GM19023 (cell line): ENCODE measurements around the gene SLC12A9.

Experiments used
- ATAC-seq: cut with Tn5 transposase; IDR thresholded peaks from one replicate; pipeline ENCODE4 v1.9.1; 2021; ENCODE audit warnings: mild to moderate bottlenecking, moderate library complexity; ENCODE audit not compliant: unreplicated experiment

Gene SLC12A9

DNA sequence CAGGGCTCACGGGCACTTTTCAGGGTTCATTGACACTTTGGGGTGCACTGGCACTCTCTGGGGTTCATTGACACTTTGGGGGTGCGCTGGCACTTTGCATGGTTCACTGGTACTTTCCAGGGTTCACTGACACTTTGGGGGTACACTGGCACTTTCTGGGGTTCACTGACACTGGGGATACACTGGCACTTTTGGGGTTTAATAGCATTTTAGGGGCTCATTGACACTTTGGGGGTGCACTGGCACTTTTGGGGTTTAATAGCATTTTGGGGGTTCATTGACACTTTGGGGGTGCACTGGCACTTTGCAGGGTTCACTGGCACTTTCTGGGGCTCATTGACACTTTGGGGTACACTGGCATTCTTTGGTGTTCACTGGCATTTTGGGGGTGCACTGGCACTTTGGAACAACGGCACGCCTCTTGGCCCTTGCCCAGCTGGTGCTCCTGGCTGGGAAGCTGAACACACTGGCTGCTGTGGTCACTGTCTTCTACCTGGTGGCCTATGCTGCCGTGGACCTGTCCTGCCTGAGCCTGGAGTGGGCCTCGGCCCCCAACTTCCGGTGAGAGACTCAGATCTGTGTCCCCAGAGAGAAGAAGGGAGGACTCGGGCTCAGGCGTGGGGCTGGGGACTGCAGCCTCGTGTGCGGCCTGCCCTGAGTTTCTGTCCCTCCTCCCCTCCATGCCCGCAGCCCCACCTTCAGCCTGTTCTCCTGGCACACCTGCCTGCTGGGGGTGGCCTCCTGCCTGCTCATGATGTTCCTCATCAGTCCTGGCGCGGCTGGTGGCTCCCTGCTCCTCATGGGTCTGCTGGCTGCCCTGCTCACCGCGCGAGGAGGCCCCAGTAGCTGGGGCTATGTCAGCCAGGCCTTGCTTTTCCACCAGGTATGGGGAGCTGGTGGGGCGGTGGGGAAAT, 8.4 kb downstream of the SLC12A9 start:
- ATAC-seq: no peak

DNA sequence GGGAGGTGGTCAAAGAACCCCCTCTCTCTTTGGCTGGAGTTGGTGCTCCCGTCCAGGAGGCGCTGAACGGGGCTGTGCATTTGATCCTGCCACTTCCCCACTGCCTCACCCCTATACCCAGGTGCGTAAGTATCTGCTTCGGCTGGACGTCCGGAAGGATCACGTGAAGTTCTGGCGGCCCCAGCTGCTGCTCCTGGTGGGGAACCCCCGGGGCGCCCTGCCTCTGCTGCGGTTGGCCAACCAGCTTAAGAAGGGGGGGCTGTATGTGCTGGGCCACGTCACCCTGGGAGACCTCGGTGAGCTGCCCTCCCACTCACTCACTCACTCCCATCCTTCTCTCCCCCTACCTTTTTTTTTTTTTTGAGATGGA, 9.1 kb downstream of the SLC12A9 start:
- ATAC-seq: no peak

DNA sequence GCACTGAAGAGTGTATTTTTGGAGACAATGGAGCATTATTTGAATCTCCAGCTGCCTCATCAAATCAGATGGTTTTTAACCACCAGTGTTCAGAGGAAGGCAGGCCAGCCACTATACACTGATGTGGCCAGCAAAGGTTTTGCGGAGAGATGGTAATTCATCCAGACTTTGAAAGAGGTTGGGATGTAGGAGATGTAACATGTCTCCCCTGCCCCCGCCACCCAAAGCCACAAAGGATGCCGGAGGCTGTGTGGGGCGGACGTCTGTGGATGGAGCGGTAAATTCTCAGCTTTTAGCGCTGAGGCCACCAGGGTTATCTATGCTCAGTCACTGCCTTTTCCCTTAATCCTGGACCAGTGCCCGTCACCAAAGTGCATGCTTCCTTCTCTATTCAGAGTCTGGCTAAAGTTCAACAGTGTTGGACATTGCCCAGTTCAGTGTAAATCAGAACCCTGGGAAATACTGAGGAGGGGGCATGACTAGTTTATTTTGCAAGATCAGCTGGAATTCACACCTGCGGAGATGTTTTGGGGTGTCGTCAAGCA, 11.0 kb downstream of the SLC12A9 start:
- ATAC-seq: no peak

DNA sequence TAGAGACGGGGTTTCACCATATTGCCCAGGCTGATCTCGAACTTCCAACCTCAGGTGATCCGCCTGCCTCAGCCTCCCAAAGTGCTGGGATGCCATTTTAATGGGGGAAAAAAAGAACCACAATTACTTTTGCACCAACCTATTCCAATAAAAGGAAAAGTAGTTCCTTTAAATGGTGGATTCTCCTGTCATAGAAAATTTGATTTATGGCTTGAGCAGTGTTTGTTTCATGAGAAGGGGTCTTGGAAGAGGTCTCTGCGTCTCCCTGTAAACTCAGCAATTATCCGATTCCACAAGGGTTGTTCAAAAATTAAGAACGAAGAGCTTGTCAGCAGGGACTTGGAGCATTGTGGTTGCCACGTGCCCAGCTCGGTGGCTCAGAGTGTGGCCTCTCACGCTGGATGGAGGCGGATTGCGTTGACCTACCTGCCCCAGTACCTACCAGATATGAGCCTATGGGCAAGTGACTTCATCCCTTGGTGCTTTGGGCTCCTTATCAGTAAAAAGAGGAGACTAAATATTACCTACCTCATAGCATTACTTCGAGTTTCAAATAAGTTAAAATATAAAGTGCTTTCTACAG, 11.8 kb downstream of the SLC12A9 start:
- ATAC-seq: no peak

DNA sequence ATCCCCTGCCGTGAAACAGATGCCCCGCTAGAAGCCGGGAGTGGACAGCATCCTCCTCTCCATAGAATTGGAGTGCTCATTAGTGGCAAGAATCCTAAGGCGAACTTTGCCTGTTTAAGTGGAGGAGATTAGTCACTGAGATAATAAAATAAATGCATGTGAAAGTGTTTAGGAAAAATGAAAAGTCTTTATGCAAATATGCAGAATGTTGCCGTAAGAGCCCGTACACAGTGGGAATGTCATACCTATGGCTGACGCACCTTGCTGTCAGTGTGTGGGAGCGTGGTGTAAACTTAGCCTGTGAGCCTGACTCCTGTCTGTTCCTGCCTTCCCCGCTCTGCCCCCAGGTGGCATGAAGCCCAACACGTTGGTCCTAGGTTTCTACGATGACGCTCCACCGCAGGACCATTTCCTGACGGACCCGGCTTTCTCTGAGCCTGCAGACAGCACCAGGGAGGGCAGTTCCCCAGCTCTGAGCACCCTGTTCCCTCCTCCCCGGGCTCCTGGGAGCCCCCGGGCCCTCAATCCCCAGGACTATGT, 12.9 kb downstream of the SLC12A9 start:
- no peak for ATAC-seq

DNA sequence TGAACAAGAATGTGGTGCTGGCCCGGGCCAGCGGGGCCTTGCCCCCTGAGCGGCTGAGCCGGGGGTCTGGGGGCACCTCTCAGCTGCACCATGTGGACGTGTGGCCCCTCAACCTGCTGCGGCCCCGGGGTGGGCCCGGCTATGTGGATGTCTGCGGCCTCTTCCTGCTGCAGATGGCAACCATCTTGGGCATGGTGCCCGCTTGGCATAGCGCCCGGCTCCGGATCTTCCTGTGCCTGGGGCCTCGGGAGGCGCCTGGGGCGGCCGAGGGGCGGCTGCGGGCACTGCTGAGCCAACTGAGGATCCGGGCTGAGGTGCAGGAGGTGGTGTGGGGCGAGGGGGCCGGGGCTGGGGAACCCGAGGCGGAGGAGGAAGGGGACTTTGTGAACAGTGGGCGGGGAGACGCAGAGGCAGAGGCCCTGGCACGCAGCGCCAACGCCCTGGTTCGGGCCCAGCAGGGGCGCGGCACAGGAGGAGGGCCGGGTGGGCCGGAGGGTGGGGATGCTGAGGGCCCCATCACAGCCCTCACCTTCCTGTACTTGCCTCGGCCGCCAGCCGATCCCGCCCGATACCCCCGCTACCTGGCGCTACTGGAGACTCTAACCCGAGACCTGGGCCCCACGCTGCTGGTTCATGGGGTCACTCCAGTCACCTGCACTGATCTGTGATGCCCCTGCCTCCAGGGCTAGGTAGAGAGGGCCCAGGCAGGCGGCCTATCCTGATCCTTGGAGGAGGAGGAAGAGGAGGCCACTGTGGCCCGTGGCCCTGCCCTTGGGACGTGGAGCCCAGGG, 13.6 kb downstream of the SLC12A9 start:
- ATAC-seq: no peak

DNA sequence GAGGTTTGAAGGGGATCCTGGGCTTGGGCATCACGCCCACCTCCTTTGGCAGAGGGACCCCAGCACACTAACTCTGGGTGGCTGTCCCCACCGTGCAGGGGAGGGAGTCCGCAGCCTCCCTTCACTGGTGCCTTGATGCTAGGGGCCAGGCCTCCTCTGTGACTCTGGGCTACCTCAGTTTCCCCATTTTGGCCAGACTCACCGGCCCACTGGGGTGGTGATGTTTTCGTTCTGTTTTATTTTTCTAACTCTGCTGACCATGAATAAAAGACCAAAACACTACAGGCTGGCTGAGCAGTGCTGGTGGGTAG, 14.2 kb downstream of the SLC12A9 start:
- no peak for ATAC-seq

DNA sequence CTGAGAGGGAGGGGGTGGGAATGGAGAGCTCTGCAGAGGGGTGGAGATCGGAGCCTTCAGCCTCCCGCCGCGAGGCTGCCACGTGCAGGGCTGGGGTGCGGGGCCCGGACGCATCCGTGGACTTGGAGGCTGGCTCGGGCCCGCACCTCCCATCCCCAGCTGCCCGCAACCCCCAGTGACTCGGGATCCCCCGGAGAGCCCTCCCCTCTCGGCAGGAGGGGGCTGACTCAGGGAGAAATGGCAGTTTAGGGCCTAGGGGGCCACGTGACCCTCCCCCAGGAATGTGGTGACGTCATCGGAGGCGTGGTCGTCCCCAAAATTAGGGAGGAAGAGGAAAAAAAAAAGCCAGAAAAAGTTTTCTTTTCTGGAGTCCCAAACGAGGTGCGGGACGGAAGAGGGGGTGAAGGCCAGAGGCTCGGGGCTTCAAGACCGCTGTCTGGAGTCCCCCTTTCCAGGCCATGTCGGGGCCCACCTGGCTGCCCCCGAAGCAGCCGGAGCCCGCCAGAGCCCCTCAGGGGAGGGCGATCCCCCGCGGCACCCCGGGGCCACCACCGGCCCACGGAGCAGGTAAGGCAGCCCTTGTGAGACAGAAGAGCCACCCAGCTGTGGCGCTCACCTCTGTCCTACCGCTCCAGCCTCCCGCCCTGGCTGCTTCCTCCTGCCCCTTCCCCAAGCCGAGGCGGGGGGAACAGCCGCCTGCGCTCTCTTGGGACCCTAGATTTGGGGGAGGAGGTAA, 14.7 kb downstream of the SLC12A9 start, which contains the start of gene TRIP6:
Gene TRIP6, plus strand, starts transcription at position 348 of the 736 bp plus-strand sequence. Its CDS starts 111 bp downstream, at position 459.
- peak; percentile 37 for ATAC-seq

DNA sequence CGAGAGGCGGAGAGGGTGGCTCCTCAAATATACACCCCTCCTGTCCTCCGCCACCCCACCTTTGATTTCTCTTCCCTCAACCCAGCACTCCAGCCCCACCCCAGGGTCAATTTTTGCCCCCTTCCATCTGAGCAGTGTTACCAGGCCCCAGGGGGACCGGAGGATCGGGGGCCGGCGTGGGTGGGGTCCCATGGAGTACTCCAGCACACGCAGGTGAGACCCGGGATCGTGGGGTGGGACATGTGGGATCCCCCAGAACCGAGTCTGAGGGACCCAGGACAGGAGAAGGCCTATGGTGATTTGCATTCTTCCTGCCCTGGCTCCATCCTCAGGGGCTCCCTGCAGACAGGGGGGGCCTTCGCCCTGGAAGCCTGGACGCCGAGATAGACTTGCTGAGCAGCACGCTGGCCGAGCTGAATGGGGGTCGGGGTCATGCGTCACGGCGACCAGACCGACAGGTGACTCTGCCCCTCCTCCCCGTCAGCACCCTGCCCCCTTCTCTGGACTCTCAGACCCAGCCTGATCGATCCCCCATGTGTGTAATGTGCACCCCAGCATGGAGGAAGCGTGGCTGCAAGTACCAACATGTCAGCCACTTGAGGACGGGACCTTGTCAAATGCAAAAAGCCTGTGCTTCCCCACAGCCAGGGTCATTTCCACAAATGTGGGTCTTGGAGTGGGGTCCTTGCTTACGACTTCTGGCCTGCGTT, 15.4 kb downstream of the SLC12A9 start:
- peak; percentile 10 for ATAC-seq

DNA sequence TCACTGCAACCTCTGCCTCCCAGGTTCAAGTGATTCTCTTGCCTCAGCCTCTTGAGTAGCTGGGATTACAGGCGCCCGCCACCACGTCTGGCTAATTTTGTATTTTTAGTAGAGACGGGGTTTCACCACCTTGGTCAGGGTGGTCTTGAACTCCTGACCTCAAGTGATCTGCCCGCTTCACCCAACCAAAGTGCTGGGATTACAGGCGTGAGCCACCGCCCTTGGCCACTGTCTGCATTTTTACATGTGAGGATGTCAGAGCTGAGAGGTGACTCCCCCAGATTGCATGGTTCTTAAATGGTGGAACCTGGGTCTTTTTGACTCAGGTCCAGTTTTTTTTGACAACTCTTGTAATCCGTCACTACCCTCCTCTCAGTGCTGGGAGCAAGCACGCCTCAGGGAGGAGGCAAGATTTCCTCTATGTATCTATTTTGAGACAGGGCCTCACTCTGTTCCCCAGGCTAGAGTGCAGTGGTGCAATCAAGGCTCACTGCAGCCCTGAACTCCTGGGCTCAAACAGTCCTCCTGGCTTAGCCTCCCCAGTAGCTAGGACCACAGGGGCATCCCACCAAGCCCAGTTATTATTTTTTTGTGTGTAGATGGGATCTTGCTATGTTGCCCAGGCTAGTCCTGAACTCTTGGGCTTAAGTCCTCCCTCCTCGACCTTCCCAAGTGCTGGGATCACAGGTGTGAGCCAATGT, 21.2 kb downstream of the SLC12A9 start:
- no peak for ATAC-seq

DNA sequence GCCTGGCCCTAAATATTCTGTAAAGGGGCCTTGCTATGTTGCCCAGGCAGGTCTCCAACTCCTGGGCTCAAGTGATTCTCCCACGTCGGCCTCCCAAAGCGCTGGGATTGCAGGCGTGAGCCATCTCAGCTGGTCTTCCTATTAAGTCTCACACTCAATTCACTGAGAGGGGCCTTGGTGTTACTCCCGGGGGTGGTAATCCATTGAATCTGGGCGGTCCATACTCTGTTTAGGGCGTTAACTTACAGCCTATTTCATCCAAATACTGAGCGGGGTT, 21.7 kb downstream of the SLC12A9 start:
- no peak for ATAC-seq

DNA sequence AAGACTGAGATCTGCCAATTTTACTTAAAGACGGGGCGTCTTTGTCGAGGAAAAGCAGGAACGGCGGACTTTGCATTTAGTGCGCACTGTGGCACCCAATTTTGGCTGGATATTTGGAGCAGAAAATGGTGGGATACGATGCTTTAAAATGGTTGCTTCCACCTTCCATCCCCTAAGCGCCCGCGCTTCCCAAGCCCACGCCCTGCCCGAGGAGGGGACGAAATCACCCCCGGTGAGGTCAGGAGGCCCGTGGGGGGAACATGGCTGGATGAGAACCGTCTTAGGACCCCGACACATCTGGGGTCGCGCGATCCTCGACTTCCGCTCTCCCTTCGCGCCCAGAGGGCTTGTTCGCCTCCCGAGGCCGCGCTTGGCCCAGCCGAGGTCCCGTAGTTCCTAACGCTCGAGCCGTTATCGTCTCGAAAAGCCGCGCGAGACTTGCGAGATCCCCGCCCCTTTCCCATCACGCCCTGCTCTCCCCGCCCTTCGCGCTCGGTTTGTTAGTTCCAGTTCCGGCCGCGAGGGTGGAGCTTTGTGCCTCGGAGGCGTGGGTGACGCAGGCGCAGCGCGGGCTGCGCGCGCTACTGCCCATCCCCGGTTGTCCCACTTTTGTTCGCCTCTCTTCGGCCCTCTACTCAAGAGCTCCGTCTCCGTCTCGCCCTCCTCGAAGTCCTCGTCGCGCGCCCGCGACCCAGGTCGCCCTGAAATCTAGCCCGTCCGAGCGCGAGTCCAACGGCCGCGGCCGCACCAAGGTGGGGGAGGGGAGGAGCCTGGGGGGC, 22.3 kb downstream of the SLC12A9 start, which contains the start of gene SRRT:
Gene SRRT, plus strand, starts transcription at position 527 of the 779 bp plus-strand sequence. CDS start 488 bp downstream, outside the sequence.
- peak; percentile 92 for ATAC-seq

DNA sequence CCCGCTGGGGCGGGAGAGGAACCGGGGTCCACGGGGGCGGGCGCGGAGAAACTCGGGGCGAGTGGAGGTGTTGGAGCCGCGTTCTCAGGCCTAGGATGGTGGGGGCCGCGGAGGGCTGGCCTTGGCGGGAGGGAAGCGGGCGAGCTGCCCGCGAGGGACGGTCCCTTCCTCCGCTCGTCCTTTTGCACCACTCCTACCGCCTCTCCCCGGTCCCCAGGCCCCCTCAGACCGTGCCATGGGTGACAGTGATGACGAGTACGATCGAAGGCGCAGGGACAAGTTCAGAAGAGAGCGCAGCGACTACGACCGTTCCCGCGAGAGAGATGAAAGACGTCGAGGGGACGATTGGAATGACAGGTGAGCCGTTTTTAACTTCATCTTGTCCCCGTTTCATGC, 22.8 kb downstream of the SLC12A9 start:
- peak; percentile 35 for ATAC-seq

DNA sequence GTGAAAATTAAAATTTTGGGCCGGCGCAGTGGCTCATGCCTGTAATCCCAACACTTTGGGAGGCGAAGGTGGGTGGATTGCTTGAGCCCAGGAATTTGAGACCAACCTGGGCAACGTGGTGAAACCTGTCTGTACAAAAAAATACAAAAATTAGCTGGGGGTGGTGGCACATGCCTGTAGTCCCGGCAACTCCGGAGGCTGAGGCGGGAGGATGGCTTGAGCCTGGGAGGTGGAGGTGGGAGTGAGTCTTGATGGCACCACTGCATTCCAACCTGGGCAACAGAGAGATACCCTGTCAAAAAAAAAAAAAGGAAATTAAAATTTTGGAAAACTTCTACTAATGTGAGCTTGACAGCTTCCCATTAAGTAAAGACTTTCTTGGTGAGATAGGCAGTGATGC, 25.5 kb downstream of the SLC12A9 start:
- no peak for ATAC-seq

DNA sequence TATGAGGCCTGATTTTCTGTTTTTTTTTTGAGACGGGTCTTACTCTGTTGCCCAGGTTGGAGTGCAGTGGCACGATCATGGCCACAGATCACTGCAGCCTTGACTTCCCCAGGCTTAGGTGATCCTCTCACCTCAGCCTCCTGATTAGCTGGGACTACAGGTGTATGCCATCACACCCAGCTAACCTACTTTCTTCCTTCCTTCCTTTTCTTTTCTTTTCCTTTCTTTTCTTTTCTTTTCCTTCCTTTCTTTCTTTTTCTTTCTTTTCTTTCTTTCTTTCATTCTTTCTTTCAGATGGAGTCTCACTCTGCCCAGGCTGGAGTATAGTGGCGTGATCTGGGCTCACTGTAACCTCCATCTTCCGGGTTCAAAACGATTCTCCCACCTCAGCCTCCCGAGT, 26.2 kb downstream of the SLC12A9 start:
- no peak for ATAC-seq

DNA sequence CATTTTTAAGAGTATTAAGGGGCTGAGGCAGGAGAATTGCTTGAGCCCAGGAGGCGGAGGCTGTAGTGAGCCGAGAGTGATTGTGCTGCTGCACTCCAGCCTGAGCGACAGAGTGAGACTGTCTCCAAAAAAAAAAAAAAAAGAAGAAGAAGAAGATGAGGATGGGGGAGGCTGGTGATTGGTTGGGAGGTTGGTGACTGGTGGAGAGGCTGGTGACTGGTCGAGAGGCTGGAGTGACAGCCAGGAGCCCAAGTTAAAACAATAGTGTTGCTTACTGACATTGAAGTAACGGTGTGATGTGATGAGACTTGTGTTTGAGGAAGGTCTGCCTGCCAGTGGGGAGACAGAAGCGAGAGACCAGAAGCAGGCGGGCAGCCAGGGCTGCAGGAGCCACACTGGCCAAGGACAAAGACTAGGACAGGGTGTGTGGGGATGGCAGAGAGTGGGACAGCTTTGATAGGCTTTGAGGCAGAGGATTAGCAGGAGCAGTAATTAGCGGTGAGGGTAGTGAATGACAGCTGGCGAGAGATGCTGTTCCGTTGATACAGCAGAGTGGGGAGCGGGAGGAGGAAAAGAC, 27.3 kb downstream of the SLC12A9 start:
- no peak for ATAC-seq

DNA sequence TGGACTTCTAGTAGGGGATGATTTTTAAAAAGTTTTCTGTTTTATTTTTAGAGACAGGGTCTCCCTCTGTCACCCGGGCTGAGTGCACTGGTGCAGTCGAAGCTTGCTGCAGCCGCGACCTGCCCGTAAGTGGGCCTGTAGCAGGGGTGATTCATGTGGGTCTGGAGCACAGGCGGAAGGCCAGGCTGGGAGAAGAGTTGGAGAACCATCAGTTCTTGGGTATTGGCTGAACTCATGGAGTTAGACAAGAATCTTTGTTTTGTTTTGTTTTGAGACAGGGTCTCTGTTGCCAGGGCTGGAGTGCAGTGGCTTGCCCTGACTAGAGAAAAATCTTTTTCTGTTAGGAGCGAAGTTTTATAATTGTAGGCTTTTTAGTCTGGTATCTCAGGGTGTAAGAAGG, 28.1 kb downstream of the SLC12A9 start:
- ATAC-seq: no peak

DNA sequence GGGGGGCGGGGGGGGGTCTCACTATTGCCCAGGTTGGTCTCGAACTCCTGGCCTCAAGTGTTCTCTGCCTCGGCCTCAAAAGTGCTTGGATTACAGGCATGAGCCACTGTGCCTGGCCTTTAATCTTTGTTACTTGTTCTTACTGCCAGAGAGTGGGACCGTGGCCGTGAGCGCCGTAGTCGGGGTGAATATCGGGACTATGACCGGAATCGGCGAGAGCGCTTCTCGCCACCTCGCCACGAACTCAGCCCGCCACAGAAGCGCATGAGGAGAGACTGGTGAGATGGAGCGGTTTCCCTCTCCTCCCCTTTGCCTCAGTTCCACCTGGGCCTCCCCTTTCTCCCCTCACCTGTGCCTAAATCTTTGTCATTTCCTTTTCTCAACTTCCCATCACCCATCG, 28.6 kb downstream of the SLC12A9 start:
- no peak for ATAC-seq
